ENCODE measurements around the gene SH3BP5L. TPM values are rescaled to one million over a fixed set of nuclear protein-coding genes. Genes with fewer than 3 reads are reported as not detected.
A peak's percentile ranks its signal among the peaks of the same experiment; 100 is the strongest.

SH3BP5L gene
- total and polyA plus RNA-seq, 7 donors: 18.6 to 52.7 (median 26.9) TPM

DNA sequence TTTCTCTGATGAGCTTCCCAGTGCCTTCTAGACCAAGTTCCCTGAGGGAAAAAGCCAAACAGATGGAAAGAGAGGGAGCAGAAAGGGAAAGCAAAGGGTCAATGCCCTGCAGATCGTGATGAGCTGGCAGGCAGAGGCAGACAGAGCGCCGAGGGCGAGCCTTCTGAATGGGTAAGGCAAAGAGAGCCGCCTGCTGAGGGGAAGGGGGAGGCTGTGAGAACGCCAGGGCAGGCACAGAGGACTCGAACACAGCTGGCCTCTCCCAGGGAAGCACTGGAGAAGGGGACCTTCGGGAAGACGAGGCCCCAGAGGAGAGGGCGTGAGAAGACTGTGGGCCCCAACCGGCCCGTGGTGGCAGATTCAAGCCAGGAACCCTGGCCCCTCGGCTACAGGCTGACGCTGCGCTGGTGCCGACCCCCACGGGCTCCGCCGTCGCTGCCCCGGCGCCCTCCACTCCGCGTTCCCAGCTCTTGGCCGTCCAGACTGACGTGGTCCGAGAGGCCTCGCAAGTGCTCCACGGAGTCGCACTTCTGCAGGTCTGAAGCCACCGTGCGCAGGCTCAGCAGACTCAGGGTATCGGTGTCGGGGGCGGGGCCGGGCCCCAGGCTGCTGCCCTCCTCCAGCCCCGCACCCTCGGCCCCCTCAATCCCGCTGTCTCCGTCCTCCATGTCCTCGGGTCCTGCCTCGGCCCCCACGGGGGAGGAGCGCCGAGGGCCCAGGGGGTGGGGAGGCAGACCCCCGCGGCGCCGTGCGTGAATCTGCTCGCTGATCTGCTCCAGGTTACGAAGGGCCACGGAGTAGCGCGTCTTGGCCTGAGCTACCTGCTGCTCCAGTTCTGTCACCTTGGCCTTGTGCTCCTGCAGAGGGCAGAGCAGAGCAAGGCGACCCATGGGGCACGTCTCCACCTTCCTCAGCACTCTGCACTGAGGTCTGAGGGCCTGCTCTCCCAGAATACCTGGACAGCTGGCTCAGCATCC, 13.9 kb downstream of the SH3BP5L start:
- H3K27ac ChIP-seq: no peak overlapping the region

DNA sequence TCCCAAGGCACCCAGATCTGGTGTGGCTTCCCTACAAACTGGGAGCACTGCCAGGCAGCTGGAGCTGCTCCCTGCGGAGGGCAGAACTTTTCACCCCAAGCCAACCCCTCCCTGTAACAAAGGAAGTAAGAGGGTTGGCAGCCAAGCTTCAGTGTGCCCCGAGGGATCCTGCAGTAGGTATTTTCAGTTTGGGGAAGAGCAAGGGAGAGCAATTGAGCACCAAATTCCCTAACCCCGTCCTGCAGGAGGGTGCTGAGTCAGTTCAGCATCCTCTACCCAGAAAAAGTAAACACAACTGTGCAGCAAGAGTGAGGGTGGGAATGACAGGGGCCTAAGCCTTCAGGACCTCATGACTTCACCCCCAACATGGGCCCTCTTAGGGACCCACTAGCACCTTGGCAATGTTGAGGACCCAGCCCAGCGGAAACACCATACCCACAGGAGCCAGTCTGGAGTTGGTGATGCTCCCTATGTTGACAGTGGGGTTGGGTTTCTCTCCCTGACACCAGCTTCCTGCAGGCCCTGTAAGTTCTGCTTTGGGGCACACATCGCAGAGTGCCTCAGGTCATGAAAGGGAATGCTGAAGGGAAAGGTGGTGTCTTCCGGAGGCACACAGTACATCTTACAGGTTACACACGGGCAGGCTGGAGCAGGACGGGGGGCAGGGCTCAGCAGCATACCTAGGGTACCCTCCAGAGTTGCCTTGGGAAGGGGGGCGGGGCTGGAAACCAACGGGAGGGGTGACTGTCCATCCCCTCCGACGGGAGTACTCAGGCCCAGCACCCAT, 14.8 kb downstream of the SH3BP5L start:
- Histone ChIP-seq H3K4me3 (no peak overlapping the region), H3K9me3 (no peaks in the 10 kb centered on the region), H3K27ac (no peak overlapping the region), H3K4me1 (no peaks in the 10 kb centered on the region), H3K27me3 (ENCODE audit: insufficient read depth in 3 of 3, low read length in 2 of 3) (no peaks in the 10 kb centered on the region), H3K36me3 (ENCODE audit: insufficient read depth in 1 of 2, low read depth in 1 of 2) (peaks cover 0 to 51% of the 10 kb centered on the region in 2 donors)
- WGBS, 3 donors: 55 to 65% (median 58%) methylated on average over 12 of the region's 12 CpGs
- DNase-seq (peak in 1 of 2 donors; percentile 76), ATAC-seq (peak in 1 of 4 donors; percentile 32)
- TF ChIP-seq, protein P1, sequence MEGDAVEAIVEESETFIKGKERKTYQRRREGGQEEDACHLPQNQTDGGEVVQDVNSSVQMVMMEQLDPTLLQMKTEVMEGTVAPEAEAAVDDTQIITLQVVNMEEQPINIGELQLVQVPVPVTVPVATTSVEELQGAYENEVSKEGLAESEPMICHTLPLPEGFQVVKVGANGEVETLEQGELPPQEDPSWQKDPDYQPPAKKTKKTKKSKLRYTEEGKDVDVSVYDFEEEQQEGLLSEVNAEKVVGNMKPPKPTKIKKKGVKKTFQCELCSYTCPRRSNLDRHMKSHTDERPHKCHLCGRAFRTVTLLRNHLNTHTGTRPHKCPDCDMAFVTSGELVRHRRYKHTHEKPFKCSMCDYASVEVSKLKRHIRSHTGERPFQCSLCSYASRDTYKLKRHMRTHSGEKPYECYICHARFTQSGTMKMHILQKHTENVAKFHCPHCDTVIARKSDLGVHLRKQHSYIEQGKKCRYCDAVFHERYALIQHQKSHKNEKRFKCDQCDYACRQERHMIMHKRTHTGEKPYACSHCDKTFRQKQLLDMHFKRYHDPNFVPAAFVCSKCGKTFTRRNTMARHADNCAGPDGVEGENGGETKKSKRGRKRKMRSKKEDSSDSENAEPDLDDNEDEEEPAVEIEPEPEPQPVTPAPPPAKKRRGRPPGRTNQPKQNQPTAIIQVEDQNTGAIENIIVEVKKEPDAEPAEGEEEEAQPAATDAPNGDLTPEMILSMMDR (IDR thresholded peaks at IDR 0.05): no peak
- intact Hi-C loops (cut with DNase I): no loop called here

More for the DNA sequence above, 13.9 kb downstream of the SH3BP5L start:
- intact Hi-C loops (cut with DNase I): no loop called here
- ATAC-seq (peak in 1 of 4 donors; percentile 28), DNase-seq (no peak)
- TF ChIP-seq, protein P1 (IDR thresholded peaks at IDR 0.05): no peak
- Histone ChIP-seq H3K27me3 (ENCODE audit: insufficient read depth in 3 of 3, low read length in 2 of 3) (no peaks in the 10 kb centered on the region), H3K4me3 (no peak overlapping the region), H3K4me1 (no peaks in the 10 kb centered on the region), H3K9me3 (no peaks in the 10 kb centered on the region), H3K36me3 (ENCODE audit: insufficient read depth in 1 of 2, low read depth in 1 of 2) (peaks cover 0 to 59% of the 10 kb centered on the region in 2 donors)
- WGBS, 3 donors: 83 to 87% (median 85%) methylated on average over 50 to 57 of the region's 57 CpGs

DNA sequence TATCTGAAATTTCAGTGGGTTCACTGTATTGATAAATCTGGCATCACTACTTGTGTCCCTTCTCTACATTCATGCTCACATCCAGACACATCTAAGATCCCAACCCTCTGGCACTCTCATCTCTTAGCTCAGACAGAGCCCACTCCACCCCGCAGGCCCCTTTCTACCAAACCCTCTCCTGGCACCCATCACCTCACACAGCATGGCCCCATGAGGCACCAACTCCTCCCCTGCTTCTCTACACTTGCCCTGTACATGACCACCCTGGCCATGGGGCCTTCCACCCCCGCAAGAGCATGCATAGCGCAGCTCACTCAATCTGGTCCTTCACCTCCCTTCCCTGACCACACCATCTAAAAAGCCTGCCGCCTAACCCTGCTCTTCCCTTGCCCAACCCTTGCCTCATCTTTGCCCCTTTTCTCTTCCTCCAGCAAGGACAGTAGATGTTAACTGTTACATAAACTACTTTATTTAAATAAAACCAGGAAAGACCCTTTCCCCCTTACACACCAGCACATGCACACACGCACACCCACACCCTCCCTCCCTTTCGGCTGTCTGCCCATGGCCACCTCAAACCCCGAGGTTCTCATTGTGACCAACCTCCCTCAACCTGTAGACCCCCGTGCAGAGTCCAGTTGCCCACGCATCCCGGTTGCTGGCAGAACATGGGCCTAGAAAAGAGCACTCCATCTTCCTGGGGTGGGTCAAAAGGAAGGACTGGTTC, 15.6 kb downstream of the SH3BP5L start:
- intact Hi-C loops (cut with DNase I): loop anchor here in 1 of 2 donors (5.0 kb wide), 1 partner anchor 113 kb away; no protein-coding TSS in a partner anchor

DNA sequence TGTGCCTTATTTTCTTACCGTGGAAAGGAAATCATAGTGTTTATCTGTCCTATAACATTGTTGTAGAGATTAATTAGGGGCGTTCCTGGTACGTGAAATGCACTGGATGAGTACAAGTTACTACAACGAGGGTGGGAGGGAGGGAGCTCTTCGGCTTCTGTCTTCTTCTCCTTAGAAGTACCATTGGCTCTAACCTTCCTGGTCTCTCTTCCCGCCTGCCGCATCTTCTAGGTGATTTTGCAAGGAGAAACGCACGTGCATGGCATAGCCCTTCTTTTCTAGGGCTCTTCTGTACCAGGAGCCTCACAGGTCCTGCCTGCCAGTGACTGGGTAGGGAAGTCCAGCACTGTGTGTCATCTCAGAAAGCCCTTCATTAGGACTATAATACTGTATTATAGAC, 16.8 kb downstream of the SH3BP5L start:
- no peak overlapping the region for H3K27ac ChIP-seq
- intact Hi-C loops (cut with DNase I): loop anchor here in 1 of 2 donors (5.0 kb wide), 1 partner anchor 112 kb away; no protein-coding TSS in a partner anchor
- ATAC-seq: no peak
- no peaks in the 10 kb centered on the region for H3K27me3 ChIP-seq (ENCODE audit: insufficient read depth in 3 of 3, low read length in 2 of 3)
- 78 to 85% (median 82%) methylated on average over 9 of the region's 9 CpGs for WGBS, 3 donors
- H3K4me1 ChIP-seq: no peaks in the 10 kb centered on the region
- TF ChIP-seq, protein P1 (IDR thresholded peaks at IDR 0.05): no peak
- H3K4me3 ChIP-seq: no peak overlapping the region
- DNase-seq: no peak
- no peaks in the 10 kb centered on the region for H3K9me3 ChIP-seq
- H3K36me3 ChIP-seq (ENCODE audit: insufficient read depth in 1 of 2, low read depth in 1 of 2): peaks cover 0 to 30% of the 10 kb centered on the region in 2 donors

More for the DNA sequence above, 15.6 kb downstream of the SH3BP5L start:
- TF ChIP-seq, protein P1 (IDR thresholded peaks at IDR 0.05): no peak
- Histone ChIP-seq H3K27ac (no peak overlapping the region), H3K9me3 (no peaks in the 10 kb centered on the region), H3K36me3 (ENCODE audit: insufficient read depth in 1 of 2, low read depth in 1 of 2) (peaks cover 0 to 43% of the 10 kb centered on the region in 2 donors), H3K27me3 (ENCODE audit: insufficient read depth in 3 of 3, low read length in 2 of 3) (no peaks in the 10 kb centered on the region), H3K4me1 (no peaks in the 10 kb centered on the region), H3K4me3 (no peak overlapping the region)
- 77 to 81% (median 77%) methylated on average over 10 of the region's 10 CpGs for WGBS, 3 donors
- DNase-seq (no peak), ATAC-seq (no peak)
